Measurements from ENCODE around the gene AADACL2. TPM values are rescaled to one million over a fixed set of nuclear protein-coding genes. Genes with fewer than 3 reads are reported as not detected.
"Not testable (repeated sequence)": the region's sequence is repeated elsewhere in the genome, so short reads cannot be mapped to it uniquely, and the experiment has no call there.

The AADACL2 gene
- total and polyA plus RNA-seq, 11 donors, result 1.4 TPM; not detected in 10

DNA sequence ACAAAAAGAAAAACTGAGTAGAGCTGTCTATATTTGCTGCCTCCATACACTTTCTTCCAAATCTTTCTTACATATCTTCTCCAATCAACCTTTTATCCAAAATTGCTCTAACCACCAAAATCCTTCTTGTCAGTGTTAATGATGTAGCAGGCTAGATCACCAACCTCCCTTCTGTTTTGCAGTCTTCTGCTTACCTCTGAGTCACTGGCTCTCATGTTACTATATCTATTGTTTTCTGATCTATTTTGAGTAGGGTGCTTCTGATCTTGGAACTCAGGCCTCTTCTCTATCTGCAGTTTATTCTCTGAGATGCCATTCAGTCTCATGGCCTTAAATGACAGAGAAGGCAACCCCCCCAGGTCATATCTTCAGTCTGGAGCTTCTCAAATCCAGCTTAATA lies 53.9 kb downstream of the AADACL2 start:
- TF ChIP-seq POLR2A (IDR thresholded peaks at IDR 0.05), result no peak
- TF ChIP-seq, protein P1, sequence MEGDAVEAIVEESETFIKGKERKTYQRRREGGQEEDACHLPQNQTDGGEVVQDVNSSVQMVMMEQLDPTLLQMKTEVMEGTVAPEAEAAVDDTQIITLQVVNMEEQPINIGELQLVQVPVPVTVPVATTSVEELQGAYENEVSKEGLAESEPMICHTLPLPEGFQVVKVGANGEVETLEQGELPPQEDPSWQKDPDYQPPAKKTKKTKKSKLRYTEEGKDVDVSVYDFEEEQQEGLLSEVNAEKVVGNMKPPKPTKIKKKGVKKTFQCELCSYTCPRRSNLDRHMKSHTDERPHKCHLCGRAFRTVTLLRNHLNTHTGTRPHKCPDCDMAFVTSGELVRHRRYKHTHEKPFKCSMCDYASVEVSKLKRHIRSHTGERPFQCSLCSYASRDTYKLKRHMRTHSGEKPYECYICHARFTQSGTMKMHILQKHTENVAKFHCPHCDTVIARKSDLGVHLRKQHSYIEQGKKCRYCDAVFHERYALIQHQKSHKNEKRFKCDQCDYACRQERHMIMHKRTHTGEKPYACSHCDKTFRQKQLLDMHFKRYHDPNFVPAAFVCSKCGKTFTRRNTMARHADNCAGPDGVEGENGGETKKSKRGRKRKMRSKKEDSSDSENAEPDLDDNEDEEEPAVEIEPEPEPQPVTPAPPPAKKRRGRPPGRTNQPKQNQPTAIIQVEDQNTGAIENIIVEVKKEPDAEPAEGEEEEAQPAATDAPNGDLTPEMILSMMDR (IDR thresholded peaks at IDR 0.05), result no peak
- DNase-seq, result no peak
- no peaks in the 10 kb centered on the region for H3K4me1 ChIP-seq
- ATAC-seq, result peak in 2 of 4 donors; percentile 59 to 81
- no peaks in the 10 kb centered on the region for H3K36me3 ChIP-seq
- H3K27ac ChIP-seq, result no peak overlapping the region
- intact Hi-C loops (cut with DNase I), result loop anchor here in 1 of 10 donors (5.0 kb wide), 1 partner anchor 115 kb away; no protein-coding TSS in a partner anchor
- H3K9me3 ChIP-seq, result no peaks in the 10 kb centered on the region
- no peaks in the 10 kb centered on the region for H3K27me3 ChIP-seq
- no peak overlapping the region for H3K4me3 ChIP-seq

DNA sequence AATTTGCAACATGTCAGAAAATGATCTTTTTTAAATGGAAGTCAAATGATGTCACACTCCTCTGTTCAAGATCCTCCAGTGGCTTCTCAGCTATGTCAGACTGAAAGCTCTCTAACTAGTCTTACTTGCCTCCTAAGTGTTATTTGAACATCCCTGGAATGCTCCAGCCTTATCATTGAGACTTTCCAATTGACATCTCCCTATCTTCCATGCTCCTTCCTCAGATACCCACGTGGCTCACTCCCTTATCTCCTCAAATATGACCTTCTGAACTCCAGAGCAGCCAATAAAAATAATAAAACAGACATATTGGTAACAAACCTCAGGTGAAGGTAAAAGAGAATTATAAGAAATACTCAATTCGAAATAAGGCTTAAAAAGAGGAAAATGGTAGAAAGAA lies 54.7 kb downstream of the AADACL2 start:
- DNase-seq, result no peak
- no peak for TF ChIP-seq POLR2A (IDR thresholded peaks at IDR 0.05)
- TF ChIP-seq, protein P1 (IDR thresholded peaks at IDR 0.05), result no peak
- 58 to 63% (median 60%) methylated on average over 2 of the region's 2 CpGs for WGBS, 4 donors
- ATAC-seq, result no peak
- intact Hi-C loops (cut with DNase I), result loop anchor here in 1 of 10 donors (5.0 kb wide), 1 partner anchor 114 kb away; no protein-coding TSS in a partner anchor
- no peaks in the 10 kb centered on the region for H3K36me3 ChIP-seq
- no peak overlapping the region for H3K27ac ChIP-seq
- H3K9me3 ChIP-seq, result no peaks in the 10 kb centered on the region
- H3K27me3 ChIP-seq, result no peaks in the 10 kb centered on the region
- H3K4me1 ChIP-seq, result no peaks in the 10 kb centered on the region
- no peak overlapping the region for H3K4me3 ChIP-seq

DNA sequence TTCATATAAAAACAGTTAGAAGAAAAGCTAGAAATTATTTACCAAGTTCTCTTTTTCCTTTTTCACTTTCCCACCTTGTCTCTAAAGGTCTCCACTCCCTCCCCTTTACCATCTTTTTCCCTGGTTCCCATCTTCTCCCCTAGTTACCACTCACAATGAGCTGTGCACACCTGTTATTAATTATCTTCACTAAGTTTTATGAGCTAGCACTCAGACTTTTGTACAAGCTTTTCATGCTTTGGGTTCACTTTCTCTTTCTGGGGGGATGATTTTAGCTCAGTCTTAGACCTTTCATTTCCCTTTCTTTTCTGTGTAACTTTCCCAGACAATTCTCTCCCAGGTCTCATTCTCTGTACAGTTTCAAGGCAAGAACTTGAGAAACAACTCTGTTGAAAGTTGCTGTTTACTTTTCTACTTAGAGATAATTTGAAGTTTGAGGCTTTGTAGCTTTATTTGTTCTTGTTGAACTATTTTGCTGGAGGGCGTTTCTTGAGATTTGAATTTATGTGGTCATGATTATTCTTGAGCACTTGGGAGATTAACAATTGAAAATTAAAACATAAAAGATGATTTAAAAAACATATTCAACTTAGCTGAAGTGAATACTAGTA lies 56.2 kb downstream of the AADACL2 start:
- ATAC-seq, result no peak
- H3K27me3 ChIP-seq, result no peaks in the 10 kb centered on the region
- no peaks in the 10 kb centered on the region for H3K4me1 ChIP-seq
- 82 to 85% (median 85%) methylated on average over 1 of the region's 1 CpG for WGBS, 4 donors
- H3K27ac ChIP-seq, result no peak overlapping the region
- no peak for DNase-seq
- intact Hi-C loops (cut with DNase I), result loop anchor here in 1 of 10 donors (5.0 kb wide), 1 partner anchor 112 kb away; no protein-coding TSS in a partner anchor
- H3K4me3 ChIP-seq, result no peak overlapping the region
- H3K36me3 ChIP-seq, result no peaks in the 10 kb centered on the region
- no peaks in the 10 kb centered on the region for H3K9me3 ChIP-seq
- TF ChIP-seq, protein P1 (IDR thresholded peaks at IDR 0.05), result no peak
- no peak for TF ChIP-seq POLR2A (IDR thresholded peaks at IDR 0.05)

DNA sequence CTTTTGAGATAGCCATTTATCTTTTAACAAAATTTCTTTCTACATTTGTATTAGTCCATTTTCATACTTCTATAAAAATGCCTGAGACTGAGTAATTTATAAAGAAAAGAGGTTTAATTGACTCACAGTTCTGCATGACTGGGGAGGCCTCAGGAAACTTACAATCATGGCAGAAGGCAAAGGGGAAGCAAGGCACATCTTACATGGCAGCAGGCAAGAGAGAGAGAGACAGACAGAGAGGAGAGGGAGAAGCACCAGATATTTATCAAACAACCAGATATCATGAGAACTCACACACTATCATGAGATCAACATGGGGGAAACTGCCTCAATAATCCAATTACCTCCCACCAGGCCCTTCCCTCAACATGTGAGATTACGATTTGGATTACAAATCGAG lies 57.0 kb downstream of the AADACL2 start:
- H3K4me3 ChIP-seq; H3K36me3 ChIP-seq; H3K4me1 ChIP-seq; H3K27me3 ChIP-seq; DNase-seq; H3K27ac ChIP-seq; ATAC-seq; H3K9me3 ChIP-seq; intact Hi-C loops (cut with DNase I): not testable (repeated sequence)
- WGBS, 4 donors, result 92 to 97% (median 96%) methylated on average over 2 of the region's 2 CpGs

DNA sequence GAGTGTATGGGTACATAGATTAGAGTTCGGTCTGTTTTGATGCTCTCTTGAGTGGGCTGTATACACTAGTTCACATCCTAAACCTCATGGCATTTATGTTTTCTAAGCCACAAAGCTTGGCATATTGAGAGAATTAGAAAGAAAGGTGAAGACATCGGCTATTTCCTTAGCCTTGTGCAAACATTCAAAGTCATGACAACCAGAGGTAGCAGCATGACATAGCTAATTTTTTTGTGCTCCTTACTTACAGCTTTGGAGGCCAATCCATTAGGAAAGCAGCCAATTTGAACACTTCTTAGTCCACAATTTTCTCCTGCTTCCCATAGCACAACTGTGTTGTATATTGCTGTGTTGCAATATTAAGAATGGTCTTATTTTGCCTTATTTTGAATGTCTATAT lies 58.7 kb downstream of the AADACL2 start:
- intact Hi-C loops (cut with DNase I), result no loop called here

More for the DNA sequence above, 58.7 kb downstream of the AADACL2 start:
- Histone ChIP-seq H3K4me3 (no peak overlapping the region), H3K27me3 (no peaks in the 10 kb centered on the region), H3K9me3 (no peaks in the 10 kb centered on the region), H3K36me3 (no peaks in the 10 kb centered on the region), H3K27ac (no peak overlapping the region), H3K4me1 (no peaks in the 10 kb centered on the region)
- 88 to 94% (median 91%) methylated on average over 2 of the region's 2 CpGs for WGBS, 4 donors
- no peak for ATAC-seq
- DNase-seq, result no peak
- TF ChIP-seq POLR2A (IDR thresholded peaks at IDR 0.05), result no peak
- TF ChIP-seq, protein P1 (IDR thresholded peaks at IDR 0.05), result no peak

Data from heart left ventricle (tissue), 16 donors.